ENCODE results near the gene DYNLT2B.

Gene DYNLT2B

GRCh38 chr3:196274585-196274984, 43.5 kb downstream of the DYNLT2B start:
- no peak overlapping the region for H2AFZ ChIP-seq (ENCODE audit: low read length)
- peaks cover 21% of the 10 kb centered on the region for H3K79me2 ChIP-seq (ENCODE audit: insufficient read depth, low read length)
- peaks cover 14% of the 10 kb centered on the region; the same call in 1 of the 2 replicates for H3K36me3 ChIP-seq (ENCODE audit: insufficient read depth, low read length)
- TF ChIP-seq CTCF (conservative IDR thresholded peaks at IDR 0.05; ENCODE audit: low read length) (no peak), EZH2phosphoT487 (IDR thresholded peaks at IDR 0.05; ENCODE audit: borderline replicate concordance) (no peak)
- H3K27me3 ChIP-seq (ENCODE audit: insufficient read depth, low read length, poor library complexity, severe bottlenecking), result no peaks in the 10 kb centered on the region
- no peak overlapping the region for H3K9ac ChIP-seq (ENCODE audit: low read depth, low read length, poor library complexity, severe bottlenecking)
- no peak overlapping the region for H3K4me3 ChIP-seq (ENCODE audit: low read length, poor library complexity, severe bottlenecking)
- no peaks in the 10 kb centered on the region for H4K20me1 ChIP-seq (ENCODE audit: insufficient read depth, low read length, poor library complexity, severe bottlenecking)
- H3K9me2 ChIP-seq (replicated peaks; ENCODE audit: low read depth, low read length), result no peaks in the 10 kb centered on the region
- H3K4me1 ChIP-seq (ENCODE audit: insufficient read depth, low read length, poor library complexity, severe bottlenecking), result peaks cover 8% of the 10 kb centered on the region
- no peaks in the 10 kb centered on the region for H3F3A ChIP-seq (ENCODE audit: low read depth)
- H3K9me3 ChIP-seq (ENCODE audit: insufficient read depth, low read depth, low read length), result no peaks in the 10 kb centered on the region
- H3K4me2 ChIP-seq (ENCODE audit: low read depth, low read length, poor library complexity, severe bottlenecking), result no peak overlapping the region

- Histone ChIP-seq H3K36me3 (ENCODE audit: insufficient read depth, low read length) (peaks cover 14% of the 10 kb centered on the region; the same call in 1 of the 2 replicates), H3K9me3 (ENCODE audit: insufficient read depth, low read depth, low read length) (no peaks in the 10 kb centered on the region), H3K4me3 (ENCODE audit: low read length, poor library complexity, severe bottlenecking) (no peak overlapping the region), H3K9ac (ENCODE audit: low read depth, low read length, poor library complexity, severe bottlenecking) (no peak overlapping the region), H4K20me1 (ENCODE audit: insufficient read depth, low read length, poor library complexity, severe bottlenecking) (no peaks in the 10 kb centered on the region), H3K79me2 (ENCODE audit: insufficient read depth, low read length) (peaks cover 21% of the 10 kb centered on the region), H3K9me2 (replicated peaks; ENCODE audit: low read depth, low read length) (no peaks in the 10 kb centered on the region), H3K4me1 (ENCODE audit: insufficient read depth, low read length, poor library complexity, severe bottlenecking) (peaks cover 3% of the 10 kb centered on the region), H3K27me3 (ENCODE audit: insufficient read depth, low read length, poor library complexity, severe bottlenecking) (no peaks in the 10 kb centered on the region), H3K4me2 (ENCODE audit: low read depth, low read length, poor library complexity, severe bottlenecking) (no peak overlapping the region), H2AFZ (ENCODE audit: low read length) (no peak overlapping the region), H3F3A (ENCODE audit: low read depth) (no peaks in the 10 kb centered on the region)
- TF ChIP-seq EZH2phosphoT487 (IDR thresholded peaks at IDR 0.05; ENCODE audit: borderline replicate concordance) (no peak), CTCF (conservative IDR thresholded peaks at IDR 0.05; ENCODE audit: low read length) (no peak)
These were observed 44.4 kb downstream of the DYNLT2B start for GRCh38 chr3:196273655-196274054.

GRCh38 chr3:196272826-196273225, 45.2 kb downstream of the DYNLT2B start:
- Histone ChIP-seq H3K79me2 (ENCODE audit: insufficient read depth, low read length) (peaks cover 16% of the 10 kb centered on the region), H2AFZ (ENCODE audit: low read length) (no peak overlapping the region), H3K4me1 (ENCODE audit: insufficient read depth, low read length, poor library complexity, severe bottlenecking) (no peaks in the 10 kb centered on the region), H3K36me3 (ENCODE audit: insufficient read depth, low read length) (peaks cover 14% of the 10 kb centered on the region; the same call in 1 of the 2 replicates), H3K9me3 (ENCODE audit: insufficient read depth, low read depth, low read length) (no peaks in the 10 kb centered on the region), H3K9me2 (replicated peaks; ENCODE audit: low read depth, low read length) (no peaks in the 10 kb centered on the region), H3F3A (ENCODE audit: low read depth) (no peaks in the 10 kb centered on the region), H3K4me2 (ENCODE audit: low read depth, low read length, poor library complexity, severe bottlenecking) (no peak overlapping the region), H3K4me3 (ENCODE audit: low read length, poor library complexity, severe bottlenecking) (no peak overlapping the region), H3K27me3 (ENCODE audit: insufficient read depth, low read length, poor library complexity, severe bottlenecking) (no peaks in the 10 kb centered on the region), H3K9ac (ENCODE audit: low read depth, low read length, poor library complexity, severe bottlenecking) (no peak overlapping the region), H4K20me1 (ENCODE audit: insufficient read depth, low read length, poor library complexity, severe bottlenecking) (no peaks in the 10 kb centered on the region)
- TF ChIP-seq EZH2phosphoT487 (IDR thresholded peaks at IDR 0.05; ENCODE audit: borderline replicate concordance) (no peak), CTCF (conservative IDR thresholded peaks at IDR 0.05; ENCODE audit: low read length) (no peak)
